Thyroid gland (tissue), 4 donors: ENCODE data around the gene UTP4. TPM values are rescaled to one million over a fixed set of nuclear protein-coding genes. Genes with fewer than 3 reads are reported as not detected.

ENCODE experiments used
- DNase-seq, 2 donors: peaks; one replicate each; pipeline ENCODE4 v3.0.0-alpha.2; 2019
- H3K27ac ChIP-seq, 3 donors: fragments of 200-600 bp; sonication (generic); 1 replicate in 2 of 3; 2 replicates in 1 of 3; pipeline ENCODE4 v1.5.1; 2016 to 2019; ENCODE audit warnings: mild to moderate bottlenecking in 1 of 3, moderate library complexity in 1 of 3
- H3K27me3 ChIP-seq: fragments of 200-600 bp; sonication (generic); one replicate; pipeline ENCODE4 v1.5.1; 2019
- H3K36me3 ChIP-seq, 2 donors: fragments of 200-600 bp; sonication (generic); one replicate each; pipeline ENCODE4 v1.5.1; 2016 to 2019
- H3K4me1 ChIP-seq, 2 donors: fragments of 200-600 bp; sonication (generic); one replicate each; pipeline ENCODE4 v1.5.1; 2017 to 2019
- H3K4me3 ChIP-seq, 3 donors: fragments of 200-600 bp; sonication (generic); replicated peaks in 1 of 3; 1 replicate in 2 of 3; 2 replicates in 1 of 3; pipeline ENCODE4 v1.5.1; 2016; ENCODE audit warnings: mild to moderate bottlenecking in 1 of 3
- H3K9me3 ChIP-seq: fragments of 200-600 bp; sonication (generic); one replicate; pipeline ENCODE4 v1.5.1; 2017
- POLR2A ChIP-seq, 2 donors: fragments of 450-650 bp; IDR thresholded peaks; one replicate each; pipeline ENCODE4 v1.6.1; 2017; ENCODE audit warnings: antibody characterized with exemption in 2 of 2, mild to moderate bottlenecking in 2 of 2, moderate library complexity in 1 of 2
- WGBS, 2 donors: methylation state at CpG; one replicate each; pipeline ENCODE4 v1.1.5; 2017; 5-methylcytosine and 5-hydroxymethylcytosine counted together
- intact Hi-C: fragments of 100-400 bp; cut with DNase I; formaldehyde crosslinking; loops from one replicate; pipeline ENCODE4 v1.15.1; 2023
- total RNA-seq, 4 donors: library from RNA; depleted of rRNA; stranded (reverse); fragments of >200 nt; gene quantifications; one replicate each; pipeline ENCODE4 v1.2.3, GENCODE V29; 2016
- TF ChIP-seq, protein P1 (sequence below), 6 experiments: fragments of 200-600 bp in 3 of 6; fragments of 450-650 bp in 3 of 6; sonication (generic) in 3 of 6; IDR thresholded peaks; one replicate each; pipeline ENCODE4 v1.5.1; 2016 to 2019; ENCODE audit warnings: antibody characterized with exemption in 6 of 6, mild to moderate bottlenecking in 2 of 6, inconsistent platforms in 1 of 6, moderate library complexity in 1 of 6

UTP4 gene
- total RNA-seq, 4 donors from 2014 or later: 22.4 to 33.1 (median 24.1) TPM

- intact Hi-C loops: no loop called here
- no peak for DNase-seq
- no peaks in the 10 kb centered on the region for H3K27me3 ChIP-seq
- H3K36me3 ChIP-seq: no peaks in the 10 kb centered on the region
- TF ChIP-seq, protein P1, sequence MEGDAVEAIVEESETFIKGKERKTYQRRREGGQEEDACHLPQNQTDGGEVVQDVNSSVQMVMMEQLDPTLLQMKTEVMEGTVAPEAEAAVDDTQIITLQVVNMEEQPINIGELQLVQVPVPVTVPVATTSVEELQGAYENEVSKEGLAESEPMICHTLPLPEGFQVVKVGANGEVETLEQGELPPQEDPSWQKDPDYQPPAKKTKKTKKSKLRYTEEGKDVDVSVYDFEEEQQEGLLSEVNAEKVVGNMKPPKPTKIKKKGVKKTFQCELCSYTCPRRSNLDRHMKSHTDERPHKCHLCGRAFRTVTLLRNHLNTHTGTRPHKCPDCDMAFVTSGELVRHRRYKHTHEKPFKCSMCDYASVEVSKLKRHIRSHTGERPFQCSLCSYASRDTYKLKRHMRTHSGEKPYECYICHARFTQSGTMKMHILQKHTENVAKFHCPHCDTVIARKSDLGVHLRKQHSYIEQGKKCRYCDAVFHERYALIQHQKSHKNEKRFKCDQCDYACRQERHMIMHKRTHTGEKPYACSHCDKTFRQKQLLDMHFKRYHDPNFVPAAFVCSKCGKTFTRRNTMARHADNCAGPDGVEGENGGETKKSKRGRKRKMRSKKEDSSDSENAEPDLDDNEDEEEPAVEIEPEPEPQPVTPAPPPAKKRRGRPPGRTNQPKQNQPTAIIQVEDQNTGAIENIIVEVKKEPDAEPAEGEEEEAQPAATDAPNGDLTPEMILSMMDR (IDR thresholded peaks at IDR 0.05): no peak
- TF ChIP-seq POLR2A (IDR thresholded peaks at IDR 0.05): no peak
- peaks cover 55 to 58% of the 10 kb centered on the region in 2 donors for H3K4me1 ChIP-seq
- 58 to 62% methylated on average over 4 of the region's 4 CpGs for WGBS, 2 donors
- H3K27ac ChIP-seq: peak overlapping the region in 2 of 3 donors; percentile 25 to 27
- H3K9me3 ChIP-seq: no peaks in the 10 kb centered on the region
- H3K4me3 ChIP-seq: no peak overlapping the region
Observed at GRCh38 chr16:69195369-69196029, 63.0 kb downstream of the UTP4 start.

DNA sequence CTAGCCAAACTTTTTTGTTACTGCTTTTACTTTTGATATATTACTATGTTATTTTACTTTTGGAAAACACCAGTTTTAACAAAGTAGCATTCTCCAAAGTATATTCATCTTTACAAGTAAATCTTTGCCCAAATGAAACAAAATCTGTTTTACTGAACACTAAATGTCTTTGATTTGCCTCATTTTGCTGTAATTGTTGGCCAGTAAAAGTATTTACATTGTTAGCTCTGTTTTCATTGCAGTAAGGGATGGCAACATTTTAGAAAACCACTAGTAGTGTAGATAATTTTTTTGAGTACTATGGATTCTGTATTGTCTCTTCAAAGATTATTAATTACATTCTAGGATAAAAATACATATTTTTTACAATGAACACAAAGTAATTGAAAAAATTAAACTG is 65.1 kb downstream of the UTP4 start:
- Histone ChIP-seq H3K9me3 (no peaks in the 10 kb centered on the region), H3K27me3 (no peaks in the 10 kb centered on the region), H3K36me3 (no peaks in the 10 kb centered on the region), H3K27ac (peak overlapping the region in 1 of 3 donors; percentile 24), H3K4me3 (no peak overlapping the region), H3K4me1 (peaks cover 58 to 62% of the 10 kb centered on the region in 2 donors)
- TF ChIP-seq POLR2A (IDR thresholded peaks at IDR 0.05): no peak
- TF ChIP-seq, protein P1 (IDR thresholded peaks at IDR 0.05): no peak
- intact Hi-C loops: no loop called here
- no peak for DNase-seq

GRCh38 chr16:69199382-69199781 is 66.9 kb downstream of the UTP4 start:
- intact Hi-C loops: no loop called here
- no peak overlapping the region for H3K27ac ChIP-seq

GRCh38 chr16:69201291-69201690 is 68.8 kb downstream of the UTP4 start:
- Histone ChIP-seq H3K9me3 (no peaks in the 10 kb centered on the region), H3K4me1 (peaks cover 63 to 66% of the 10 kb centered on the region in 2 donors), H3K27me3 (no peaks in the 10 kb centered on the region), H3K36me3 (no peaks in the 10 kb centered on the region), H3K4me3 (no peak overlapping the region), H3K27ac (peak overlapping the region; percentile 24 to 90 (median 78))
- WGBS, 2 donors: 57% methylated on average over 2 of the region's 2 CpGs
- DNase-seq: no peak
- intact Hi-C loops: no loop called here
- TF ChIP-seq POLR2A (IDR thresholded peaks at IDR 0.05): no peak
- TF ChIP-seq, protein P1 (IDR thresholded peaks at IDR 0.05): no peak

More at GRCh38 chr16:69199382-69199781, 66.9 kb downstream of the UTP4 start:
- WGBS, 2 donors: 97 to 99% methylated on average over 7 of the region's 7 CpGs
- no peaks in the 10 kb centered on the region for H3K36me3 ChIP-seq
- no peaks in the 10 kb centered on the region for H3K27me3 ChIP-seq
- no peaks in the 10 kb centered on the region for H3K9me3 ChIP-seq
- no peak for TF ChIP-seq POLR2A (IDR thresholded peaks at IDR 0.05)
- TF ChIP-seq, protein P1 (IDR thresholded peaks at IDR 0.05): no peak
- peaks cover 63 to 65% of the 10 kb centered on the region in 2 donors for H3K4me1 ChIP-seq
- H3K4me3 ChIP-seq: no peak overlapping the region
- no peak for DNase-seq

GRCh38 chr16:69201787-69202186 is 69.3 kb downstream of the UTP4 start:
- intact Hi-C loops: no loop called here
- 15 to 28% methylated on average over 2 of the region's 2 CpGs for WGBS, 2 donors
- Histone ChIP-seq H3K4me3 (no peak overlapping the region), H3K27me3 (no peaks in the 10 kb centered on the region), H3K4me1 (peaks cover 65 to 68% of the 10 kb centered on the region in 2 donors), H3K9me3 (no peaks in the 10 kb centered on the region), H3K36me3 (no peaks in the 10 kb centered on the region), H3K27ac (peak overlapping the region; percentile 24 to 90 (median 78))
- no peak for TF ChIP-seq POLR2A (IDR thresholded peaks at IDR 0.05)
- TF ChIP-seq, protein P1 (IDR thresholded peaks at IDR 0.05): no peak
- no peak for DNase-seq
